Osteocyte (in vitro differentiated cells): ENCODE measurements around the gene CT47C1. TPM values are rescaled to one million over a fixed set of nuclear protein-coding genes. Genes with fewer than 3 reads are reported as not detected.

Experiments used
- DNase-seq: peaks from one replicate; pipeline ENCODE4 v3.0.0; 2021; ENCODE audit warnings: mixed read lengths; ENCODE audit not compliant: unreplicated experiment; ENCODE audit errors: extremely low spot score
- H3K27ac Mint-ChIP-seq: one replicate; pipeline ENCODE4 v1.8.0; 2021; ENCODE audit warnings: mild to moderate bottlenecking, mixed read lengths; ENCODE audit not compliant: unreplicated experiment
- H3K27me3 Mint-ChIP-seq: one replicate; pipeline ENCODE4 v1.8.0; 2021; ENCODE audit warnings: mixed read lengths; ENCODE audit not compliant: unreplicated experiment
- H3K36me3 Mint-ChIP-seq: one replicate; pipeline ENCODE4 v1.8.0; 2021; ENCODE audit warnings: mixed read lengths; ENCODE audit not compliant: unreplicated experiment
- H3K4me1 Mint-ChIP-seq: one replicate; pipeline ENCODE4 v1.8.0; 2021; ENCODE audit warnings: mixed read lengths; ENCODE audit not compliant: unreplicated experiment
- H3K4me3 Mint-ChIP-seq: one replicate; pipeline ENCODE4 v1.8.0; 2021; ENCODE audit warnings: mild to moderate bottlenecking, moderate library complexity, mixed read lengths; ENCODE audit not compliant: unreplicated experiment
- H3K9me3 Mint-ChIP-seq: one replicate; pipeline ENCODE4 v1.8.0; 2021; ENCODE audit warnings: mixed read lengths; ENCODE audit not compliant: unreplicated experiment
- CTCF ChIP-seq: fragments of 200-600 bp; sonication (generic); IDR thresholded peaks from 2 replicates; pipeline ENCODE4 v1.5.0; 2021; ENCODE audit warnings: antibody characterized with exemption, mild to moderate bottlenecking, moderate library complexity
- total RNA-seq: library from RNA; stranded (reverse); gene quantifications from 2 replicates; pipeline ENCODE4 v1.2.1, GENCODE V29; 2021

CT47C1 gene
- total RNA-seq, 1 donor from 2014 or later: not detected

- Mint-ChIP-seq H3K4me1 (no peaks in the 10 kb centered on the region), H3K36me3 (no peaks in the 10 kb centered on the region), H3K9me3 (peaks cover 20% of the 10 kb centered on the region), H3K27me3 (no peaks in the 10 kb centered on the region), H3K4me3 (no peak overlapping the region), H3K27ac (no peak overlapping the region)
- TF ChIP-seq CTCF: no peak
- DNase-seq: no peak
These were observed 41.8 kb upstream of the CT47C1 start for GRCh38 chrX:119030990-119031389.

GRCh38 chrX:119036107-119037029 is 36.4 kb upstream of the CT47C1 start:
- no peak for DNase-seq
- Mint-ChIP-seq H3K36me3 (no peaks in the 10 kb centered on the region), H3K4me1 (peaks cover 19% of the 10 kb centered on the region), H3K9me3 (peaks cover 17% of the 10 kb centered on the region), H3K27me3 (no peaks in the 10 kb centered on the region), H3K27ac (no peak overlapping the region), H3K4me3 (no peak overlapping the region)
- no peak for TF ChIP-seq CTCF

DNA sequence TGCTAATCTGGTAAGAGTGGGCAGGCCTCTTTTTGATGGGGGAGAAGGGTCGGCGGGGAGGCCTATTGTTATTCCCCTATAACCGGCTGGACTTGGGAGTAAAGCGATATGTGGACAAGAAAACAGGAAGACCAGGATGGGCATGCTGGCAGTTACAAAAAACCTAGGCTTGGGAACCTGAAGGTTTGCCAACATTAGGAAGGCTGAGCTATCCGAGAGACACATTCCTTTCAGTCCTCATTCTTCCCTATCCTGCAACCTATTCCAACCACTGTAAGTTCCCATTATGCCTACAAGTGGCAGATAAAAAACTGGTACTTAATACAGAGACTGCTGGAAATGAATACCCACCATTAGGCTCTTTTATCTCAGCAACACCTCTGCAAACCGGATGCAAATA is 32.4 kb upstream of the CT47C1 start:
- Mint-ChIP-seq H3K9me3 (peaks cover 3% of the 10 kb centered on the region), H3K36me3 (no peaks in the 10 kb centered on the region), H3K4me1 (peaks cover 25% of the 10 kb centered on the region), H3K4me3 (no peak overlapping the region), H3K27ac (peak overlapping the region; percentile 41), H3K27me3 (no peaks in the 10 kb centered on the region)
- TF ChIP-seq CTCF: no peak
- DNase-seq: no peak

DNA sequence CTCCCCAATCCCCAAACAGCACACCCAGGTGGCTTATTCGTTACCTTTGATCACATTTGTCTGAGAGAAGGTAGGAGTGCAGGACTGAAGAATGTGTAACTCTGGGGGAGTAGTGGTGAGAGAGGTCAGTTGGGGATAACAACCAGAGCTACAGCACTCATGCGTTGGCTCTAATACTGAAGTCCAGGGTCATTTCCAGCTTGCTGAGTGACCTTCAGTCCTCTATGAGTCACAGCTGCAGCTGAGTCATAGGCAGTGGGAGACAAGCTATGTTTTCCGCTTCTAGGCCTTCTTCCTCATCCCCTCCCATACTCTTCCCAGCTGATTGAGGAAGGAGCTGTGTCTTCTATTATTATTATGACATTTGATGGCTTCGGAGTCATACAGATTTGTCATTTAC is 31.6 kb upstream of the CT47C1 start:
- H3K27me3 Mint-ChIP-seq: no peaks in the 10 kb centered on the region
- no peak for DNase-seq
- peak overlapping the region; percentile 69 for H3K27ac Mint-ChIP-seq
- H3K4me3 Mint-ChIP-seq: no peak overlapping the region
- H3K4me1 Mint-ChIP-seq: peaks cover 25% of the 10 kb centered on the region
- H3K36me3 Mint-ChIP-seq: no peaks in the 10 kb centered on the region
- H3K9me3 Mint-ChIP-seq: peaks cover 3% of the 10 kb centered on the region
- no peak for TF ChIP-seq CTCF

DNA sequence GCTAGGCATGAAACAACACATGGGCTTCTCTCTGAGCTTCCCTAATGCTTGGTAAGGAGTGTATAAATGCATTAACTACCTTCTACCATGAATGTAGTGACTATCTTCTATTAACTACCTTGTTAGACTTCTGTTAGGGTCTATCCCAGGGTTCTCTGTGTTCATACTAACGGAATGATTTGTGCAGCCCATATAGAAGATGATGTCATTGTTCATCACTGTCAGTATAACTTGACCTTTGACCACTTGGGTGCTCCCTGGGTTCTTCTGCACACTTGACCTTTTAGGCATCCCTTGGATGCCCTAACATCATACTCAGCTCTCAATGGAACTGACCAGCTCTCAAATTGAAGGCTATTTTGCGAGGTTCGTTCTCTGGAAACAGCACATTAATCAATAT is 30.8 kb upstream of the CT47C1 start:
- Mint-ChIP-seq H3K27ac (no peak overlapping the region), H3K4me1 (peaks cover 21% of the 10 kb centered on the region), H3K36me3 (no peaks in the 10 kb centered on the region), H3K27me3 (no peaks in the 10 kb centered on the region), H3K9me3 (peaks cover 8% of the 10 kb centered on the region), H3K4me3 (no peak overlapping the region)
- TF ChIP-seq CTCF: no peak
- DNase-seq: no peak
